Measurements from ENCODE around the gene MOB1A. TPM values are rescaled to one million over a fixed set of nuclear protein-coding genes. Genes with fewer than 3 reads are reported as not detected.

Gene MOB1A
- total and polyA plus RNA-seq, 2 of the 13 experiments (the other 11 are each of a cell fraction or from before 2014, with no cell fraction given), result 48.2 to 139 TPM

DNA sequence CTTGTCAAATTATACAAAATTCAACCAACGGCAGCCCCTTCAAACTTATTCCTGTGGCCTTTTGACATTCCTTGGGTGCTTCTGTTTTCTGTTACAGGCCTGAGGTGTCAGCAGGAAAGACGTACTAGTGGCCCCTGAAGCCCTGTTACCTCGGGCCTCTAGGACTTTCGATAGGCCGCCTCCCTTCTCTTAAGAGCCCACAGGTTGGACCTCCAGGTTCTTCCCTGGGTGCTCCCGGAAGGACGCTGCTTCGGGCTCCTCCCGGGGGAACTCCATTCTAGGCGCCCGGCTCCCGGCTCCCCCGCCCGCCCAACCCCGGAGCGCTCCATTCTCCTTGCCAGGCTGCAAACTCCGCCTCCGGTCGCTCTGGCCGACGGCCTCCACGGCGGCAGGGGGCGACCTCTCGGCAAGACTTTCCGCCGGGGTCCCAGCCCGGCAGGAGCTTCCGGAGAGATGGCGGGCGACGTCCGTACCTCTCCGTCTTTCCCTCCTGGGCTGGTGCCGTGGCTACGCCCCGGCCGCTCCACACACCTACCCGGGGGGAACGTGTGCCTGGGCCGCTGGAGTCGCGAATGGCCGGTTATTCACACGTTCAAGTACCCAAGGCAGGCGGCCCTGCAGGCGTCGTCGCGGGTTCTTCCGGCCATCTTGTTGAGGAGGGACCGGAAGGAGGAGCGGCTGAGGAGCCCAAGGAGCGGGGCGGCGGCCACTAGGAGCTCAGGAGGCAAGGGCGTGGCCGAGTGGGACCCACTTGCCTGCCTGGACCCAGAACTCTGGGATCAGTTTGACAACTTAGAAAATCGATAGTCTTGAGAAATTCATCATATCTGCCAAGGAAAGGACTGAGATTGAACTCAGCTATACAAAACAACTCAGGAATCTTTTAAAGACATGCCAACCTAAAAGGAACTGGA is 58.5 kb downstream of the MOB1A start (continued):
- TF ChIP-seq, protein P1, sequence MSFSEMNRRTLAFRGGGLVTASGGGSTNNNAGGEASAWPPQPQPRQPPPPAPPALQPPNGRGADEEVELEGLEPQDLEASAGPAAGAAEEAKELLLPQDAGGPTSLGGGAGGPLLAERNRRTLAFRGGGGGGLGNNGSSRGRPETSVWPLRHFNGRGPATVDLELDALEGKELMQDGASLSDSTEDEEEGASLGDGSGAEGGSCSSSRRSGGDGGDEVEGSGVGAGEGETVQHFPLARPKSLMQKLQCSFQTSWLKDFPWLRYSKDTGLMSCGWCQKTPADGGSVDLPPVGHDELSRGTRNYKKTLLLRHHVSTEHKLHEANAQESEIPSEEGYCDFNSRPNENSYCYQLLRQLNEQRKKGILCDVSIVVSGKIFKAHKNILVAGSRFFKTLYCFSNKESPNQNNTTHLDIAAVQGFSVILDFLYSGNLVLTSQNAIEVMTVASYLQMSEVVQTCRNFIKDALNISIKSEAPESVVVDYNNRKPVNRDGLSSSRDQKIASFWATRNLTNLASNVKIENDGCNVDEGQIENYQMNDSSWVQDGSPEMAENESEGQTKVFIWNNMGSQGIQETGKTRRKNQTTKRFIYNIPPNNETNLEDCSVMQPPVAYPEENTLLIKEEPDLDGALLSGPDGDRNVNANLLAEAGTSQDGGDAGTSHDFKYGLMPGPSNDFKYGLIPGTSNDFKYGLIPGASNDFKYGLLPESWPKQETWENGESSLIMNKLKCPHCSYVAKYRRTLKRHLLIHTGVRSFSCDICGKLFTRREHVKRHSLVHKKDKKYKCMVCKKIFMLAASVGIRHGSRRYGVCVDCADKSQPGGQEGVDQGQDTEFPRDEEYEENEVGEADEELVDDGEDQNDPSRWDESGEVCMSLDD (CRISPR knock-in tag; IDR thresholded peaks at IDR 0.05; ENCODE audit: borderline replicate concordance), result no peak
- TF ChIP-seq, protein P2, sequence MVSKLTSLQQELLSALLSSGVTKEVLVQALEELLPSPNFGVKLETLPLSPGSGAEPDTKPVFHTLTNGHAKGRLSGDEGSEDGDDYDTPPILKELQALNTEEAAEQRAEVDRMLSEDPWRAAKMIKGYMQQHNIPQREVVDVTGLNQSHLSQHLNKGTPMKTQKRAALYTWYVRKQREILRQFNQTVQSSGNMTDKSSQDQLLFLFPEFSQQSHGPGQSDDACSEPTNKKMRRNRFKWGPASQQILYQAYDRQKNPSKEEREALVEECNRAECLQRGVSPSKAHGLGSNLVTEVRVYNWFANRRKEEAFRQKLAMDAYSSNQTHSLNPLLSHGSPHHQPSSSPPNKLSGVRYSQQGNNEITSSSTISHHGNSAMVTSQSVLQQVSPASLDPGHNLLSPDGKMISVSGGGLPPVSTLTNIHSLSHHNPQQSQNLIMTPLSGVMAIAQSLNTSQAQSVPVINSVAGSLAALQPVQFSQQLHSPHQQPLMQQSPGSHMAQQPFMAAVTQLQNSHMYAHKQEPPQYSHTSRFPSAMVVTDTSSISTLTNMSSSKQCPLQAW (CRISPR knock-in tag; IDR thresholded peaks at IDR 0.05), result peak; percentile 95
- TF ChIP-seq HNRNPLL (IDR thresholded peaks at IDR 0.05; ENCODE audit: low read depth, low read length, poor library complexity, severe bottlenecking), result peak; percentile 83
- no peak for TF ChIP-seq HMGA1 (CRISPR knock-in tag; conservative IDR thresholded peaks at IDR 0.05)
- TF ChIP-seq SUZ12 (IDR thresholded peaks at IDR 0.05; ENCODE audit: low read depth, low read length), result peak; percentile 23; the same call in 1 of the 2 replicates
- TF ChIP-seq RXRB (CRISPR knock-in tag; IDR thresholded peaks at IDR 0.05; ENCODE audit: borderline replicate concordance), result peak; percentile 47
- TF ChIP-seq CHD2 (IDR thresholded peaks at IDR 0.05; ENCODE audit: low read depth, low read length), result 0 out of 2 replicates have a peak, but pooled peaks have one; percentile 16
- TF ChIP-seq, protein P3, sequence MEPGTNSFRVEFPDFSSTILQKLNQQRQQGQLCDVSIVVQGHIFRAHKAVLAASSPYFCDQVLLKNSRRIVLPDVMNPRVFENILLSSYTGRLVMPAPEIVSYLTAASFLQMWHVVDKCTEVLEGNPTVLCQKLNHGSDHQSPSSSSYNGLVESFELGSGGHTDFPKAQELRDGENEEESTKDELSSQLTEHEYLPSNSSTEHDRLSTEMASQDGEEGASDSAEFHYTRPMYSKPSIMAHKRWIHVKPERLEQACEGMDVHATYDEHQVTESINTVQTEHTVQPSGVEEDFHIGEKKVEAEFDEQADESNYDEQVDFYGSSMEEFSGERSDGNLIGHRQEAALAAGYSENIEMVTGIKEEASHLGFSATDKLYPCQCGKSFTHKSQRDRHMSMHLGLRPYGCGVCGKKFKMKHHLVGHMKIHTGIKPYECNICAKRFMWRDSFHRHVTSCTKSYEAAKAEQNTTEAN (CRISPR knock-in tag; conservative IDR thresholded peaks at IDR 0.05), result 0 out of 2 replicates have a peak, but pooled peaks have one; percentile 51
- peak; percentile 97 for TF ChIP-seq ZNF558 (CRISPR knock-in tag; IDR thresholded peaks at IDR 0.05; ENCODE audit: borderline replicate concordance)
- no peak for TF ChIP-seq CREB1 (IDR thresholded peaks at IDR 0.05)
- peak; percentile 64 for TF ChIP-seq CREB1 (CRISPR knock-in tag; IDR thresholded peaks at IDR 0.05)
- TF ChIP-seq ZNF253 (CRISPR knock-in tag; IDR thresholded peaks at IDR 0.05; ENCODE audit: borderline replicate concordance), result peak; percentile 89
- TF ChIP-seq SMAD9 (CRISPR knock-in tag; IDR thresholded peaks at IDR 0.05), result peak; percentile 91; the same call in 1 of the 2 replicates
- peak; percentile 96 for TF ChIP-seq KDM5A (IDR thresholded peaks at IDR 0.05; ENCODE audit: borderline replicate concordance, low read length)
- TF ChIP-seq HOXA5 (CRISPR knock-in tag; IDR thresholded peaks at IDR 0.05), result peak; percentile 97
- TF ChIP-seq, protein P4, sequence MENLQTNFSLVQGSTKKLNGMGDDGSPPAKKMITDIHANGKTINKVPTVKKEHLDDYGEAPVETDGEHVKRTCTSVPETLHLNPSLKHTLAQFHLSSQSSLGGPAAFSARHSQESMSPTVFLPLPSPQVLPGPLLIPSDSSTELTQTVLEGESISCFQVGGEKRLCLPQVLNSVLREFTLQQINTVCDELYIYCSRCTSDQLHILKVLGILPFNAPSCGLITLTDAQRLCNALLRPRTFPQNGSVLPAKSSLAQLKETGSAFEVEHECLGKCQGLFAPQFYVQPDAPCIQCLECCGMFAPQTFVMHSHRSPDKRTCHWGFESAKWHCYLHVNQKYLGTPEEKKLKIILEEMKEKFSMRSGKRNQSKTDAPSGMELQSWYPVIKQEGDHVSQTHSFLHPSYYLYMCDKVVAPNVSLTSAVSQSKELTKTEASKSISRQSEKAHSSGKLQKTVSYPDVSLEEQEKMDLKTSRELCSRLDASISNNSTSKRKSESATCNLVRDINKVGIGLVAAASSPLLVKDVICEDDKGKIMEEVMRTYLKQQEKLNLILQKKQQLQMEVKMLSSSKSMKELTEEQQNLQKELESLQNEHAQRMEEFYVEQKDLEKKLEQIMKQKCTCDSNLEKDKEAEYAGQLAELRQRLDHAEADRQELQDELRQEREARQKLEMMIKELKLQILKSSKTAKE (CRISPR knock-in tag; IDR thresholded peaks at IDR 0.05; ENCODE audit: borderline replicate concordance), result peak; percentile 55; the same call in 1 of the 2 replicates
- no peak for TF ChIP-seq SKI (IDR thresholded peaks at IDR 0.05; ENCODE audit: partially characterized antibody)
- TF ChIP-seq, protein P5, sequence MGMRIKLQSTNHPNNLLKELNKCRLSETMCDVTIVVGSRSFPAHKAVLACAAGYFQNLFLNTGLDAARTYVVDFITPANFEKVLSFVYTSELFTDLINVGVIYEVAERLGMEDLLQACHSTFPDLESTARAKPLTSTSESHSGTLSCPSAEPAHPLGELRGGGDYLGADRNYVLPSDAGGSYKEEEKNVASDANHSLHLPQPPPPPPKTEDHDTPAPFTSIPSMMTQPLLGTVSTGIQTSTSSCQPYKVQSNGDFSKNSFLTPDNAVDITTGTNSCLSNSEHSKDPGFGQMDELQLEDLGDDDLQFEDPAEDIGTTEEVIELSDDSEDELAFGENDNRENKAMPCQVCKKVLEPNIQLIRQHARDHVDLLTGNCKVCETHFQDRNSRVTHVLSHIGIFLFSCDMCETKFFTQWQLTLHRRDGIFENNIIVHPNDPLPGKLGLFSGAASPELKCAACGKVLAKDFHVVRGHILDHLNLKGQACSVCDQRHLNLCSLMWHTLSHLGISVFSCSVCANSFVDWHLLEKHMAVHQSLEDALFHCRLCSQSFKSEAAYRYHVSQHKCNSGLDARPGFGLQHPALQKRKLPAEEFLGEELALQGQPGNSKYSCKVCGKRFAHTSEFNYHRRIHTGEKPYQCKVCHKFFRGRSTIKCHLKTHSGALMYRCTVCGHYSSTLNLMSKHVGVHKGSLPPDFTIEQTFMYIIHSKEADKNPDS (CRISPR knock-in tag; IDR thresholded peaks at IDR 0.05), result peak; percentile 47; the same call in 1 of the 2 replicates
